Measurements from ENCODE around the gene DDX10. TPM values are rescaled to one million over a fixed set of nuclear protein-coding genes. Genes with fewer than 3 reads are reported as not detected.

DDX10 gene
- total and polyA plus RNA-seq, 2 experiments from 2014 or later: 32.4 to 37.8 TPM

GRCh38 chr11:108685419-108686130, 20.7 kb downstream of the DDX10 start (continued):
- no peak for TF ChIP-seq ZNF462 (CRISPR knock-in tag; IDR thresholded peaks at IDR 0.05)
- no peak for TF ChIP-seq ETS1 (IDR thresholded peaks at IDR 0.05)

- ATAC-seq (no peak), DNase-seq (ENCODE audit: low spot score) (no peak)
- peaks cover under 1% of the 10 kb centered on the region for H3K27me3 Mint-ChIP-seq (ENCODE audit: insufficient read depth, low read depth, poor library complexity)
- Histone ChIP-seq H3K4me2 (no peak overlapping the region), H3K27me3 (ENCODE audit: insufficient read depth) (no peaks in the 10 kb centered on the region), H3F3A (replicated peaks; ENCODE audit: low read depth) (no peaks in the 10 kb centered on the region), H3K36me3 (ENCODE audit: insufficient read depth) (peaks cover 10% of the 10 kb centered on the region; the same call in 1 of the 2 replicates), H3K4me3 (no peak overlapping the region), H3K9me2 (ENCODE audit: insufficient read depth) (no peaks in the 10 kb centered on the region; the same call in 1 of the 2 replicates), H4K20me1 (replicated peaks; ENCODE audit: insufficient read depth) (no peaks in the 10 kb centered on the region), H2AFZ (no peak overlapping the region), H3K79me2 (replicated peaks; ENCODE audit: insufficient read depth) (no peaks in the 10 kb centered on the region), H3K4me1 (ENCODE audit: insufficient read depth) (no peaks in the 10 kb centered on the region), H3K27ac (ENCODE audit: low read depth) (no peak overlapping the region)
- no peaks in the 10 kb centered on the region for H3K4me1 Mint-ChIP-seq
- H3K27ac Mint-ChIP-seq: no peak overlapping the region
- H3K36me3 Mint-ChIP-seq (ENCODE audit: low read depth): peaks cover 42% of the 10 kb centered on the region
- no peaks in the 10 kb centered on the region for H3K9me3 Mint-ChIP-seq
- no peak overlapping the region for H3K4me3 Mint-ChIP-seq
- TF ChIP-seq STAT1 (IDR thresholded peaks at IDR 0.05; ENCODE audit: unreplicated experiment) (no peak), ZNF331 (CRISPR knock-in tag; IDR thresholded peaks at IDR 0.05; ENCODE audit: low read depth) (no peak), ZNF114 (CRISPR knock-in tag; IDR thresholded peaks at IDR 0.05) (no peak), EZH2phosphoT487 (IDR thresholded peaks at IDR 0.05; ENCODE audit: unreplicated experiment) (no peak), ETS1 (IDR thresholded peaks at IDR 0.05) (no peak), ZNF462 (CRISPR knock-in tag; IDR thresholded peaks at IDR 0.05) (no peak)
These were observed 29.0 kb downstream of the DDX10 start for GRCh38 chr11:108693852-108694251.
